ENCODE measurements around the gene CCNL1.

- TF ChIP-seq CTCF (IDR thresholded peaks at IDR 0.05; ENCODE audit: poor library complexity, severe bottlenecking) = no peak
- TF ChIP-seq EZH2 (IDR thresholded peaks at IDR 0.05; ENCODE audit: borderline replicate concordance, insufficient read depth, low read length, poor library complexity, severe bottlenecking) = no peak
- no peak for TF ChIP-seq POLR2AphosphoS5 (IDR thresholded peaks at IDR 0.05)
- no peak for TF ChIP-seq MXI1 (conservative IDR thresholded peaks at IDR 0.05; ENCODE audit: poor library complexity, severe bottlenecking)
- no peak for TF ChIP-seq RAD21 (conservative IDR thresholded peaks at IDR 0.05)
- no peak for TF ChIP-seq EP300 (conservative IDR thresholded peaks at IDR 0.05; ENCODE audit: poor library complexity, severe bottlenecking)
- TF ChIP-seq TAF1 (IDR thresholded peaks at IDR 0.05; ENCODE audit: low read depth) = no peak
- no peak for TF ChIP-seq REST (IDR thresholded peaks at IDR 0.05; ENCODE audit: borderline replicate concordance)
- TF ChIP-seq SMC3 (conservative IDR thresholded peaks at IDR 0.05; ENCODE audit: poor library complexity) = no peak
Observed at GRCh38 chr3:157111518-157111917, 48.4 kb downstream of the CCNL1 start.
